RWPE1 (cell line): Measurements from ENCODE around the gene ADGRV1.
"Not testable (repeated sequence)": the region's sequence is repeated elsewhere in the genome, so short reads cannot be mapped to it uniquely, and the experiment has no call there.

Experiments
- CTCF ChIA-PET: fragments of 350-600 bp; sonication (Branson Sonifier 250); formaldehyde crosslinking; extraction: SDS; loops from one replicate; lab custom pipeline; 2021; lab: Yijun Ruan, JAX
- POLR2A ChIA-PET: fragments of 400-600 bp; formaldehyde crosslinking; extraction: SDS; loops from one replicate; lab custom pipeline; 2020; ENCODE audit warnings: antibody characterized with exemption; ENCODE audit not compliant: low non-redundant PET; lab: Yijun Ruan, JAX
- DNase-seq: peaks from one replicate; pipeline ENCODE4 v3.0.0; 2012; ENCODE audit warnings: low spot score
- H3K27ac ChIP-seq: fragments of 450-650 bp; 2 replicates; pipeline ENCODE4 v1.5.1; 2017
- TF ChIP-seq, protein P1 (sequence below): fragments of 450-650 bp; conservative IDR thresholded peaks from 2 replicates; pipeline ENCODE4 v1.5.1; 2017; ENCODE audit warnings: low read depth, mild to moderate bottlenecking

ADGRV1 gene

DNA sequence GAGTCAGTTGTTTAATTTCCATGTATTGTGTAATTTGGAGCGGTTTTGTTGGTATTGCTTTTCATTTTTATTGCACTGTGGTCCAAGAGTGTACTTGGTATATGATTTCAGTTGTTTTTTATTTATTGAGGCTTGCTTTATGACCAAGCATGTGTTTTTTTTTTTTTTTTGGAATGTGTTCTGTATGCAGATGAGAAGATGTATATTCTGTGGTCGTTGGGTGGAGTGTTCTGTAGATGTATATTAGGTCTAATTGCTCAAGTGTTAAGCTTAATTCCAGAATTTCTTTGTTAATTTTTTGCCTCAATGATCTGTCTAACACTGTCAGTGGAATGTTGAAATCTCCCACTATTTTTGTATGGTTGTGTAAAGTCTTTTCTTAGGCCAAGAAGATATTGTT, 23.4 kb downstream of the ADGRV1 start:
- ChIA-PET CTCF (interaction anchor here (0.5 to 1.0 kb wide), 2 partner anchors 201 to 1022 kb away, joined by 3 read pairs; no protein-coding TSS in a partner anchor), POLR2A (no interaction called here)

DNA sequence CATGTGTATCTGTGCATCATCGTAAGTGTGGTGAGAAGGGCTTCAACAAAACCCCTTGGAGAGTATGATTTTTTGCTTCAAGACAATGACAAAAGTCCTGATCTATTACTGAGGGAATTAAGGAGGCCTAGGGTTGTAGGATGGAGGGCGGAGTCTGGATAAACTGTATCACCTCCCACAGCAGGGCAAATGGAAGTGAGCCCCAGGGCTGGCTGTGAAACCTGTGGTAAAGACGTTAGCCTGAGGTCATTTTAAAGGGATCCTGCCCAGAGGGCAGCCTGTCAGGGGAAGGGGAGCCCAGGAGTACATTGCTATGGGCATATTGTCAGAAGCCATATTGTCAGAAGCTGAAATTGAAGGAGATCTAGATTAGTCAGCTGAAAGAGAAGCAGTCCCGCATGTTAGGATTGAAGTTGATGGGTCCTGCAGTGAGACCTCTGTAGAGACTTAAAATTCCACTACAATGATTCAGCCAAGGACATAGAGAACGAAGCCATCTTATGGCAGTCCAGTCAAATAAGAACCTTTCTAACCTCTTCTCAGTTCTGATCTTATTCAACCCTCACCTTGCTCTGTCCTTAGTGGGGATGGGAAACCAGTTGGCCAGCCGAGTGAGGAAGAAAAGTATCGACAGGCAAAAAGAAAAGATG, 26.9 kb downstream of the ADGRV1 start:
- DNase-seq: no peak
- CTCF ChIA-PET: no interaction called here
- POLR2A ChIA-PET: no interaction called here

More for the DNA sequence above, 23.4 kb downstream of the ADGRV1 start:
- TF ChIP-seq, protein P1, sequence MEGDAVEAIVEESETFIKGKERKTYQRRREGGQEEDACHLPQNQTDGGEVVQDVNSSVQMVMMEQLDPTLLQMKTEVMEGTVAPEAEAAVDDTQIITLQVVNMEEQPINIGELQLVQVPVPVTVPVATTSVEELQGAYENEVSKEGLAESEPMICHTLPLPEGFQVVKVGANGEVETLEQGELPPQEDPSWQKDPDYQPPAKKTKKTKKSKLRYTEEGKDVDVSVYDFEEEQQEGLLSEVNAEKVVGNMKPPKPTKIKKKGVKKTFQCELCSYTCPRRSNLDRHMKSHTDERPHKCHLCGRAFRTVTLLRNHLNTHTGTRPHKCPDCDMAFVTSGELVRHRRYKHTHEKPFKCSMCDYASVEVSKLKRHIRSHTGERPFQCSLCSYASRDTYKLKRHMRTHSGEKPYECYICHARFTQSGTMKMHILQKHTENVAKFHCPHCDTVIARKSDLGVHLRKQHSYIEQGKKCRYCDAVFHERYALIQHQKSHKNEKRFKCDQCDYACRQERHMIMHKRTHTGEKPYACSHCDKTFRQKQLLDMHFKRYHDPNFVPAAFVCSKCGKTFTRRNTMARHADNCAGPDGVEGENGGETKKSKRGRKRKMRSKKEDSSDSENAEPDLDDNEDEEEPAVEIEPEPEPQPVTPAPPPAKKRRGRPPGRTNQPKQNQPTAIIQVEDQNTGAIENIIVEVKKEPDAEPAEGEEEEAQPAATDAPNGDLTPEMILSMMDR: no peak
- no peak overlapping the region for H3K27ac ChIP-seq
- no peak for DNase-seq

GRCh38 chr5:90586469-90586868, 27.9 kb downstream of the ADGRV1 start:
- no peak overlapping the region for H3K27ac ChIP-seq
- no peak for DNase-seq
- TF ChIP-seq, protein P1: no peak
- ChIA-PET CTCF (interaction anchor here (0.6 kb wide), 1 partner anchor 193 kb away, joined by 3 read pairs; no protein-coding TSS in a partner anchor), POLR2A (no interaction called here)

More for the DNA sequence above, 26.9 kb downstream of the ADGRV1 start:
- H3K27ac ChIP-seq: no peak overlapping the region
- TF ChIP-seq, protein P1: no peak

- CTCF ChIA-PET: no interaction called here
- H3K27ac ChIP-seq: no peak overlapping the region
- POLR2A ChIA-PET: no interaction called here
- no peak for DNase-seq
- TF ChIP-seq, protein P1: no peak
Measured at GRCh38 chr5:90590170-90590569, 31.6 kb downstream of the ADGRV1 start.

GRCh38 chr5:90593083-90593482, 34.5 kb downstream of the ADGRV1 start:
- DNase-seq, POLR2A ChIA-PET, H3K27ac ChIP-seq, CTCF ChIA-PET: not testable (repeated sequence)

DNA sequence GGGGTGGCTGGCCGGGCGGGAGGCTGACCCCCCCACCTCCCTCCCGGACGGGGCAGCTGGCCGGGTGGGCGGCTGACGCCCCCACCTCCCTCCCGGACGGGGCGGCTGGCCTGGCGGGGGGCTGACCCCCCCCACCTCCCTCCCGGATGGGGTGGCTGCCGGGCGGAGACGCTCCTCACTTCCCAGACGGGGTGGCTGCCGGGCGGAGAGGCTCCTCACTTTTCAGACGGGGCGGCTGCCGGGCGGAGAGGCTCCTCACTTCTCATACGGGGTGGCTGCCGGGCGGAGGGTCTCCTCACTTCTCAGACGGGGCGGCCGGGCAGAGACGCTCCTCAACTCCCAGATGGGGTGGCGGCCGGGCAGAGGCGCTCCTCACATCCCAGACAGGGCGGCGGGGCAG, 37.2 kb downstream of the ADGRV1 start:
- CTCF ChIA-PET: not testable (repeated sequence)

DNA sequence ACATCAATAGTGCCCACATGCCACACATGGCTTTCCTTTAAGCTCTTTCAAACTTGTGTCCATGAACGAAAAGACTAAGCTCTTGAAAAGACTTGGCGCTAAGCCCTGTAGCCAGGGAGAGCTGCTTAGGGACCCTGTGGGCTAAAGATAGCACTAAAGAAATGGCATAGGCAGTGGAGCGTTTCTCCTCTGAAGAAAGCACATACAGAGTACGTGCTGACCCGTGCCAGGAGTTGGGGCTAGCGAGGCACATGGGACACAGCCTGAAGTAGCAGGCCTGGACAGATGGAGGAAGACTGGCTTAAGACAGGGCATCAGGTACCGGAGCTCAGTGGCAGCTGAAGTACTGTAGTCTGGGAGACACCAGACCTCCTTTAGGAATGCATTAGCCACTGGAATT, 39.7 kb downstream of the ADGRV1 start:
- ChIA-PET POLR2A (no interaction called here), CTCF (interaction anchor here (0.6 kb wide), 1 partner anchor 96 kb away, joined by 4 read pairs; no protein-coding TSS in a partner anchor)
- TF ChIP-seq, protein P1: no peak
- no peak for DNase-seq
- H3K27ac ChIP-seq: no peak overlapping the region

More for the DNA sequence above, 37.2 kb downstream of the ADGRV1 start:
- DNase-seq, POLR2A ChIA-PET, H3K27ac ChIP-seq: not testable (repeated sequence)

DNA sequence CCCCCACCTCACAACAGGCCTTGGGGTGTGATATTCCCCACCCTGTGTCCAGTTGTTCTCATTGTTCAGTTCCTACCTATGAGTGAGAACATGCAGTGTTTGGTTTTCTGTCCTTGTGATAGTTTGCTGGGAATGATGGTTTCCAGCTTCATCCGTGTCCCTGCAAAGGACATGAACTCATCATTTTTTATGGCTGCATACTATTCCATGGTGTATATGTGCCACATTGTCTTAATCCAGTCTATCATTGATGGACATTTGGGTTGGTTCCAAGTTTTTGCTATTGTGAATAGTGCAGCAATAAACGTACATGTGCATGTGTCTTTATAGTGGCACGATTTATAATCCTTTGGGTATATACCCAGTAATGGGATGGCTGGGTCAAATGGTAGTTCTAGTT, 41.7 kb downstream of the ADGRV1 start:
- DNase-seq, H3K27ac ChIP-seq, POLR2A ChIA-PET, CTCF ChIA-PET: not testable (repeated sequence)
